SU-DHL-6 (cell line): ENCODE results near the gene TGM6.

ENCODE experiments used
- H2AFZ ChIP-seq: fragments of 200-600 bp; sonication (generic); 2 replicates; pipeline ENCODE4 v1.6.1; 2014; ENCODE audit warnings: low read depth, mild to moderate bottlenecking, moderate library complexity, mixed read lengths, antibody characterized with exemption, low read length; ENCODE audit not compliant: severe bottlenecking
- H3F3A ChIP-seq: fragments of 200-600 bp; shearing (Covaris generic); 2 replicates; pipeline ENCODE4 v1.6.0; 2016; ENCODE audit warnings: antibody characterized with exemption, mild to moderate bottlenecking; ENCODE audit not compliant: insufficient read depth
- H3K27ac ChIP-seq: fragments of 200-600 bp; sonication (generic); 2 replicates; pipeline ENCODE4 v1.5.1; 2016; ENCODE audit warnings: low read depth, mild to moderate bottlenecking, low read length, moderate library complexity, mixed read lengths
- H3K27me3 ChIP-seq: fragments of 200-600 bp; sonication (generic), shearing (Covaris generic); 2 replicates; pipeline ENCODE4 v1.6.0; 2014; ENCODE audit warnings: mild to moderate bottlenecking, low read length
- H3K36me3 ChIP-seq: fragments of 200-600 bp; sonication (generic); 2 replicates; pipeline ENCODE4 v1.6.1; 2014; ENCODE audit warnings: mild to moderate bottlenecking, low read length, mixed read lengths
- H3K4me2 ChIP-seq: fragments of 300-600, 200-600 bp; shearing (Covaris generic), sonication (generic); 2 replicates; pipeline ENCODE4 v1.6.0; 2014; ENCODE audit warnings: low read length, low read depth, mild to moderate bottlenecking; ENCODE audit not compliant: poor library complexity, severe bottlenecking
- H3K4me3 ChIP-seq: fragments of 200-600 bp; sonication (generic); 2 replicates; pipeline ENCODE4 v1.5.1; 2014; ENCODE audit warnings: antibody characterized with exemption, low read length, mild to moderate bottlenecking, mixed read lengths; ENCODE audit not compliant: insufficient read depth, poor library complexity, severe bottlenecking
- H3K79me2 ChIP-seq: fragments of 200-600 bp; sonication (generic); 2 replicates; pipeline ENCODE4 v1.6.1; 2014; ENCODE audit warnings: mild to moderate bottlenecking, low read length, moderate library complexity; ENCODE audit not compliant: insufficient read depth
- H3K9ac ChIP-seq: fragments of 200-600 bp; sonication (generic); 2 replicates; pipeline ENCODE4 v1.7.0; 2014; ENCODE audit warnings: mild to moderate bottlenecking, low read length
- H3K9me2 ChIP-seq: fragments of 200-600 bp; sonication (generic); replicated peaks from 2 replicates; pipeline ENCODE4 v1.6.1; 2014; ENCODE audit warnings: low read length; ENCODE audit not compliant: insufficient read depth
- H3K9me3 ChIP-seq: fragments of 200-600 bp; sonication (generic); 2 replicates; pipeline ENCODE4 v1.6.1; 2014; ENCODE audit warnings: low read length, mixed read lengths; ENCODE audit not compliant: insufficient read depth
- H4K20me1 ChIP-seq: fragments of 200-600 bp; sonication (generic); 2 replicates; pipeline ENCODE4 v1.6.1; 2014; ENCODE audit warnings: low read depth, mild to moderate bottlenecking, antibody characterized with exemption, low read length, moderate library complexity, mixed read lengths
- EZH2phosphoT487 ChIP-seq: fragments of 200-600 bp; sonication (generic), shearing (Covaris generic); conservative IDR thresholded peaks from 2 replicates; pipeline ENCODE4 v1.6.1; 2018; ENCODE audit warnings: mild to moderate bottlenecking, antibody characterized with exemption, low read length, moderate library complexity, mixed read lengths
- TF ChIP-seq, protein P1 (sequence below): fragments of 200-600 bp; sonication (generic); IDR thresholded peaks from one replicate; pipeline ENCODE4 v1.5.1; 2017; ENCODE audit warnings: antibody characterized with exemption, mild to moderate bottlenecking, low read length, moderate library complexity; ENCODE audit not compliant: insufficient read depth, poor library complexity, severe bottlenecking

The TGM6 gene

DNA sequence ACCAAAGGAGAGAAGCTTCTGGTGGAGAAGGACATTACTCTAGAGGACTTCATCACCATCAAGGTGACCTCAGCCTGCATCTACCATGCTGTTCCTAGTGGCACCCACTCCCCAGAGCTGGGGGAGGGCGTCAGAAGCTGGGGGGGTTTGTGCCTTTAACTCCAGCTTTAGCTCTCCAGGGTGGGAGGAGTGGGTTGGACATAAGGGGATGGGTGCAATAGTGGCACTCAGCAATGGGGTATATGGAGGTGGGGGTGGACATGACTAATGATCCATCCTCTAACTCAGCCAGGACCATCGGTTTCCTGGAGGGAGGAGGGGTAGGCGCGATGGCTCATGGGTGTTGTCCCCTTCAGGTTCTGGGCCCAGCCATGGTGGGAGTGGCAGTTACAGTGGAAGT lies 49.8 kb downstream of the TGM6 start:
- Histone ChIP-seq H3K4me3 (no peak overlapping the region), H3K4me2 (no peak overlapping the region), H3K9ac (no peak overlapping the region), H4K20me1 (no peaks in the 10 kb centered on the region), H3K9me3 (no peaks in the 10 kb centered on the region), H3K27ac (no peak overlapping the region), H3F3A (no peaks in the 10 kb centered on the region), H2AFZ (no peak overlapping the region), H3K27me3 (no peaks in the 10 kb centered on the region), H3K36me3 (no peaks in the 10 kb centered on the region), H3K9me2 (no peaks in the 10 kb centered on the region), H3K79me2 (no peaks in the 10 kb centered on the region)
- TF ChIP-seq, protein P1, sequence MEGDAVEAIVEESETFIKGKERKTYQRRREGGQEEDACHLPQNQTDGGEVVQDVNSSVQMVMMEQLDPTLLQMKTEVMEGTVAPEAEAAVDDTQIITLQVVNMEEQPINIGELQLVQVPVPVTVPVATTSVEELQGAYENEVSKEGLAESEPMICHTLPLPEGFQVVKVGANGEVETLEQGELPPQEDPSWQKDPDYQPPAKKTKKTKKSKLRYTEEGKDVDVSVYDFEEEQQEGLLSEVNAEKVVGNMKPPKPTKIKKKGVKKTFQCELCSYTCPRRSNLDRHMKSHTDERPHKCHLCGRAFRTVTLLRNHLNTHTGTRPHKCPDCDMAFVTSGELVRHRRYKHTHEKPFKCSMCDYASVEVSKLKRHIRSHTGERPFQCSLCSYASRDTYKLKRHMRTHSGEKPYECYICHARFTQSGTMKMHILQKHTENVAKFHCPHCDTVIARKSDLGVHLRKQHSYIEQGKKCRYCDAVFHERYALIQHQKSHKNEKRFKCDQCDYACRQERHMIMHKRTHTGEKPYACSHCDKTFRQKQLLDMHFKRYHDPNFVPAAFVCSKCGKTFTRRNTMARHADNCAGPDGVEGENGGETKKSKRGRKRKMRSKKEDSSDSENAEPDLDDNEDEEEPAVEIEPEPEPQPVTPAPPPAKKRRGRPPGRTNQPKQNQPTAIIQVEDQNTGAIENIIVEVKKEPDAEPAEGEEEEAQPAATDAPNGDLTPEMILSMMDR, result no peak
- no peak for TF ChIP-seq EZH2phosphoT487

DNA sequence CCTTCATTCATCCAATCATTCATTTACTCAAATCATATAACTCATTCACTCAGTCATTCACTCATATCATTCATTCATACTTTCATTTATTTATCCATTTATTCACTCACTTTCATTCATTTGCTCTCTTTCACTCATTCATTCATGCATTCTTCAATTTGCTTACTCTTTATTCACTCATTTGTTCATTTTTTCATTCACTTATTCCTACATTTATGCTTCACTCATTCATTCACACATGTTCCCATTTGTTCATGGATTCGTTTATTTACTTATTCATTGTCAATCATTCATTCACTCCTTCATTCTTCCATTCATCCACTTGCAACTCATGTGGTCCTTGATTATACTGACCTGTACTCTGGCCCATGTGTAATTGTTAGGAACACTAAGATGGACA lies 50.5 kb downstream of the TGM6 start:
- no peak overlapping the region for H3K4me3 ChIP-seq
- H3K27ac ChIP-seq, result no peak overlapping the region
- H3K4me2 ChIP-seq, result no peak overlapping the region
- no peak overlapping the region for H3K9ac ChIP-seq
- no peaks in the 10 kb centered on the region for H3K9me3 ChIP-seq
- H3F3A ChIP-seq, result no peaks in the 10 kb centered on the region
- no peaks in the 10 kb centered on the region for H3K79me2 ChIP-seq
- H3K9me2 ChIP-seq, result no peaks in the 10 kb centered on the region
- no peaks in the 10 kb centered on the region for H4K20me1 ChIP-seq
- H3K27me3 ChIP-seq, result no peaks in the 10 kb centered on the region
- TF ChIP-seq EZH2phosphoT487, result no peak
- TF ChIP-seq, protein P1, result no peak
- H2AFZ ChIP-seq, result no peak overlapping the region
- H3K36me3 ChIP-seq, result no peaks in the 10 kb centered on the region

DNA sequence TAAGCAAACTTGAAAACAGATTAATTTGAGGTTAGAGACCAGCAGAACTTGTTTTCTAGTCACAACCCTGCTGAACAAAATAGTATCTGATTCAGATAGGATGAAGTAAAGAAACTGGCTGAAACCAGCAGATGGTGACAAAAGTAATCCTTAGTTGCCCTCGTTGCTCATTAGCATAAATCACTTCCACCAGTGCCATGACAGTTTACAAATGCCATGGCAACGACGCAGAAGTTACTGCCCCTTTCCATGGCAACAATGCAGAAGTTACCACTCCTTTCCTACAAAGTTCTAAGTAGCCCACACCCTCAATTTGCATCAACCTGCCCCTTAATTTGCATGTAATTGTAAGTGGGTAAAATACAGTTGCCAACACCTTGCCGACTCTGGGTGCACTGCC lies 66.1 kb downstream of the TGM6 start:
- TF ChIP-seq EZH2phosphoT487, result no peak
- TF ChIP-seq, protein P1, result no peak

More for the DNA sequence above, 66.1 kb downstream of the TGM6 start:
- H3K27me3 ChIP-seq, result no peaks in the 10 kb centered on the region
- H4K20me1 ChIP-seq, result no peaks in the 10 kb centered on the region
- no peak overlapping the region for H3K4me2 ChIP-seq
- H3K79me2 ChIP-seq, result no peaks in the 10 kb centered on the region
- no peaks in the 10 kb centered on the region for H3F3A ChIP-seq
- H2AFZ ChIP-seq, result no peak overlapping the region
- no peaks in the 10 kb centered on the region for H3K36me3 ChIP-seq
- H3K27ac ChIP-seq, result no peak overlapping the region
- no peak overlapping the region for H3K9ac ChIP-seq
- H3K4me3 ChIP-seq, result no peak overlapping the region
- H3K9me3 ChIP-seq, result no peaks in the 10 kb centered on the region
- no peaks in the 10 kb centered on the region for H3K9me2 ChIP-seq
